Neural cell (in vitro differentiated cells): ENCODE data around the gene RHBDF2. TPM values are rescaled to one million over a fixed set of nuclear protein-coding genes. Genes with fewer than 3 reads are reported as not detected.
"Not testable (repeated sequence)": the region's sequence is repeated elsewhere in the genome, so short reads cannot be mapped to it uniquely, and the experiment has no call there.

Experiments used
- H2AFZ ChIP-seq: fragments of 200-600, 300-800 bp; sonication (generic), shearing (Covaris generic); 2 replicates; pipeline ENCODE4 v1.6.0; 2014; ENCODE audit warnings: low read depth, mild to moderate bottlenecking, antibody characterized with exemption, low read length, moderate library complexity
- H3F3A ChIP-seq: fragments of 200-600 bp; shearing (Covaris generic); 2 replicates; pipeline ENCODE4 v1.6.1; 2016; ENCODE audit warnings: mild to moderate bottlenecking, moderate library complexity, mixed read lengths, antibody characterized with exemption, low read length; ENCODE audit not compliant: insufficient read depth, poor library complexity, severe bottlenecking
- H3K27ac ChIP-seq: fragments of 200-600, 300-800 bp; sonication (generic), shearing (Covaris generic); 2 replicates; pipeline ENCODE4 v1.5.1; 2014; ENCODE audit warnings: mild to moderate bottlenecking, low read length, moderate library complexity
- H3K27me3 ChIP-seq: fragments of 300-800, 200-600 bp; sonication (generic), shearing (Covaris generic); 2 replicates; pipeline ENCODE4 v1.6.0; 2014; ENCODE audit warnings: mild to moderate bottlenecking, low read depth, low read length, moderate library complexity; ENCODE audit not compliant: insufficient read depth
- H3K36me3 ChIP-seq: fragments of 300-800, 200-600 bp; sonication (generic), shearing (Covaris generic); 2 replicates; pipeline ENCODE4 v1.5.1; 2014; ENCODE audit warnings: mild to moderate bottlenecking, antibody characterized with exemption, low read length, moderate library complexity; ENCODE audit not compliant: insufficient read depth
- H3K4me2 ChIP-seq: fragments of 300-800, 200-600 bp; sonication (generic), shearing (Covaris generic); 2 replicates; pipeline ENCODE4 v1.6.0; 2014; ENCODE audit warnings: mild to moderate bottlenecking, low read length
- H3K4me3 ChIP-seq: fragments of 300-800, 200-600 bp; sonication (generic), shearing (Covaris generic); 2 replicates; pipeline ENCODE4 v1.5.1; 2014; ENCODE audit warnings: mild to moderate bottlenecking, low read length, moderate library complexity
- H3K79me2 ChIP-seq: fragments of 200-600 bp; shearing (Covaris generic); replicated peaks from 2 replicates; pipeline ENCODE4 v1.6.0; 2014; ENCODE audit warnings: mild to moderate bottlenecking, low read length, moderate library complexity; ENCODE audit not compliant: insufficient read depth
- H3K9ac ChIP-seq: fragments of 300-800, 200-600 bp; sonication (generic), shearing (Covaris generic); 2 replicates; pipeline ENCODE4 v1.6.1; 2016; ENCODE audit warnings: mild to moderate bottlenecking, low read length, mixed read lengths
- H3K9me2 ChIP-seq: fragments of 200-600 bp; shearing (Covaris generic); 2 replicates; pipeline ENCODE4 v1.6.1; 2016; ENCODE audit warnings: mild to moderate bottlenecking, low read length, mixed read lengths; ENCODE audit not compliant: insufficient read depth
- H3K9me3 ChIP-seq: fragments of 200-600, 300-800 bp; sonication (generic), shearing (Covaris generic); 2 replicates; pipeline ENCODE4 v1.6.1; 2016; ENCODE audit warnings: mild to moderate bottlenecking, mixed run types, low read length, moderate library complexity, mixed read lengths
- H4K20me1 ChIP-seq: fragments of 200-600 bp; shearing (Covaris generic); 2 replicates; pipeline ENCODE4 v1.6.1; 2016; ENCODE audit warnings: mild to moderate bottlenecking, mixed run types; ENCODE audit not compliant: insufficient read depth
- CTCF ChIP-seq: fragments of 450-650 bp; IDR thresholded peaks from 2 replicates; pipeline ENCODE4 v1.5.1; 2014; ENCODE audit warnings: antibody characterized with exemption, mild to moderate bottlenecking, moderate library complexity; ENCODE audit not compliant: poor library complexity, severe bottlenecking
- EP300 ChIP-seq: fragments of 450-650 bp; conservative IDR thresholded peaks from 2 replicates; pipeline ENCODE4 v1.6.1; 2014; ENCODE audit warnings: antibody characterized with exemption, mild to moderate bottlenecking, moderate library complexity; ENCODE audit not compliant: poor library complexity, severe bottlenecking
- EZH2 ChIP-seq: fragments of 200-600, 300-800 bp; shearing (Covaris generic), sonication (generic); IDR thresholded peaks from 2 replicates; pipeline ENCODE4 v1.6.1; 2014; ENCODE audit warnings: antibody characterized with exemption, low read length, borderline replicate concordance, mild to moderate bottlenecking; ENCODE audit not compliant: insufficient read depth, poor library complexity, severe bottlenecking
- MXI1 ChIP-seq: fragments of 450-650 bp; conservative IDR thresholded peaks from 2 replicates; pipeline ENCODE4 v1.6.1; 2014; ENCODE audit warnings: antibody characterized with exemption, mild to moderate bottlenecking; ENCODE audit not compliant: poor library complexity, severe bottlenecking
- POLR2AphosphoS5 ChIP-seq: IDR thresholded peaks from 2 replicates; pipeline ENCODE4 v1.6.1; 2012
- RAD21 ChIP-seq: fragments of 450-650 bp; conservative IDR thresholded peaks from 2 replicates; pipeline ENCODE4 v1.6.1; 2014; ENCODE audit warnings: antibody characterized with exemption, mild to moderate bottlenecking, moderate library complexity
- SMC3 ChIP-seq: fragments of 450-650 bp; conservative IDR thresholded peaks from 2 replicates; pipeline ENCODE4 v1.6.1; 2014; ENCODE audit warnings: antibody characterized with exemption, mild to moderate bottlenecking, moderate library complexity; ENCODE audit not compliant: poor library complexity
- TAF1 ChIP-seq: IDR thresholded peaks from 2 replicates; pipeline ENCODE4 v1.6.1; 2012; ENCODE audit warnings: low read depth
- polyA plus RNA-seq: library from polyadenylated mRNA; depleted of rRNA; stranded (reverse); fragments of >200 nt; gene quantifications from 2 replicates; pipeline ENCODE4 v1.2.3, GENCODE V29; 2014
- TF ChIP-seq, protein P1 (sequence below): IDR thresholded peaks from 2 replicates; pipeline ENCODE4 v1.6.1; 2012; ENCODE audit warnings: borderline replicate concordance

The RHBDF2 gene
- polyA plus RNA-seq, 1 donor from 2014 or later: not detected

GRCh38 chr17:76534831-76535732 is 33.9 kb upstream of the RHBDF2 start:
- no peaks in the 10 kb centered on the region for H3F3A ChIP-seq
- H3K9me2 ChIP-seq: no peaks in the 10 kb centered on the region
- TF ChIP-seq SMC3 (no peak), EZH2 (no peak), POLR2AphosphoS5 (no peak), RAD21 (no peak), EP300 (no peak), CTCF (no peak), MXI1 (no peak), TAF1 (no peak)
- TF ChIP-seq, protein P1, sequence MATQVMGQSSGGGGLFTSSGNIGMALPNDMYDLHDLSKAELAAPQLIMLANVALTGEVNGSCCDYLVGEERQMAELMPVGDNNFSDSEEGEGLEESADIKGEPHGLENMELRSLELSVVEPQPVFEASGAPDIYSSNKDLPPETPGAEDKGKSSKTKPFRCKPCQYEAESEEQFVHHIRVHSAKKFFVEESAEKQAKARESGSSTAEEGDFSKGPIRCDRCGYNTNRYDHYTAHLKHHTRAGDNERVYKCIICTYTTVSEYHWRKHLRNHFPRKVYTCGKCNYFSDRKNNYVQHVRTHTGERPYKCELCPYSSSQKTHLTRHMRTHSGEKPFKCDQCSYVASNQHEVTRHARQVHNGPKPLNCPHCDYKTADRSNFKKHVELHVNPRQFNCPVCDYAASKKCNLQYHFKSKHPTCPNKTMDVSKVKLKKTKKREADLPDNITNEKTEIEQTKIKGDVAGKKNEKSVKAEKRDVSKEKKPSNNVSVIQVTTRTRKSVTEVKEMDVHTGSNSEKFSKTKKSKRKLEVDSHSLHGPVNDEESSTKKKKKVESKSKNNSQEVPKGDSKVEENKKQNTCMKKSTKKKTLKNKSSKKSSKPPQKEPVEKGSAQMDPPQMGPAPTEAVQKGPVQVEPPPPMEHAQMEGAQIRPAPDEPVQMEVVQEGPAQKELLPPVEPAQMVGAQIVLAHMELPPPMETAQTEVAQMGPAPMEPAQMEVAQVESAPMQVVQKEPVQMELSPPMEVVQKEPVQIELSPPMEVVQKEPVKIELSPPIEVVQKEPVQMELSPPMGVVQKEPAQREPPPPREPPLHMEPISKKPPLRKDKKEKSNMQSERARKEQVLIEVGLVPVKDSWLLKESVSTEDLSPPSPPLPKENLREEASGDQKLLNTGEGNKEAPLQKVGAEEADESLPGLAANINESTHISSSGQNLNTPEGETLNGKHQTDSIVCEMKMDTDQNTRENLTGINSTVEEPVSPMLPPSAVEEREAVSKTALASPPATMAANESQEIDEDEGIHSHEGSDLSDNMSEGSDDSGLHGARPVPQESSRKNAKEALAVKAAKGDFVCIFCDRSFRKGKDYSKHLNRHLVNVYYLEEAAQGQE: no peak
- H3K4me2 ChIP-seq: no peak overlapping the region
- no peak overlapping the region for H3K4me3 ChIP-seq
- H3K27me3 ChIP-seq: peaks cover 34% of the 10 kb centered on the region
- no peaks in the 10 kb centered on the region for H3K79me2 ChIP-seq
- no peaks in the 10 kb centered on the region for H3K36me3 ChIP-seq
- H4K20me1 ChIP-seq: no peaks in the 10 kb centered on the region
- no peak overlapping the region for H3K27ac ChIP-seq
- H2AFZ ChIP-seq: no peak overlapping the region
- H3K9ac ChIP-seq: no peak overlapping the region
- no peaks in the 10 kb centered on the region for H3K9me3 ChIP-seq

GRCh38 chr17:76533640-76534359 is 32.6 kb upstream of the RHBDF2 start:
- H3F3A ChIP-seq, H3K27ac ChIP-seq, H3K9me3 ChIP-seq, H4K20me1 ChIP-seq, H3K4me2 ChIP-seq, H3K9me2 ChIP-seq, H3K36me3 ChIP-seq, H3K4me3 ChIP-seq, H2AFZ ChIP-seq, H3K9ac ChIP-seq, H3K79me2 ChIP-seq: not testable (repeated sequence)
- peaks cover 25% of the 10 kb centered on the region for H3K27me3 ChIP-seq
